Fibroblast of skin of abdomen (primary cell): ENCODE data around the gene SHISAL1.

Experiments used
- DNase-seq: peaks from one replicate; pipeline ENCODE4 v3.0.0-alpha.2; 2013

The SHISAL1 gene

GRCh38 chr22:44229809-44230208 lies 82.9 kb downstream of the SHISAL1 start:
- DNase-seq: no peak

GRCh38 chr22:44229331-44229730 lies 83.4 kb downstream of the SHISAL1 start:
- no peak for DNase-seq

DNA sequence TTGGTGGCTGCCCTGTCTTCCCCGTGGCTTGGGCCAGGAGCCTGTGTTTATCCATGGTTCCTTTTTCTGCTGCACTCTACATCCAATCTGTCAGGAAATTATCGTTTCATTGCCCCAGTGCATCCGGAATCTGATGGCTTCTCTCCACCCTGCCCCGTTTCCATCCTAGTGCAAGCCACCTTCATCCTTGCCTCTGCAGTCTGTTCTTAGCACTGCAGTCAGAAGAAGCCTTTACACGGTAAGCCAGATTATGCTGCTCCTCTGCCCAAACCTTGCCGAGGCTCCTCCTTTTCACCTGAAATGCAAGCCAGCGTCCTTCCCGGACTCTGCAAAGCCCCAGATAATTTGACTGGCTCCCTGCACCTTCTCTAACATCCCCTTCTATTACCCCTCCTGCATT lies 86.9 kb downstream of the SHISAL1 start:
- DNase-seq: no peak

DNA sequence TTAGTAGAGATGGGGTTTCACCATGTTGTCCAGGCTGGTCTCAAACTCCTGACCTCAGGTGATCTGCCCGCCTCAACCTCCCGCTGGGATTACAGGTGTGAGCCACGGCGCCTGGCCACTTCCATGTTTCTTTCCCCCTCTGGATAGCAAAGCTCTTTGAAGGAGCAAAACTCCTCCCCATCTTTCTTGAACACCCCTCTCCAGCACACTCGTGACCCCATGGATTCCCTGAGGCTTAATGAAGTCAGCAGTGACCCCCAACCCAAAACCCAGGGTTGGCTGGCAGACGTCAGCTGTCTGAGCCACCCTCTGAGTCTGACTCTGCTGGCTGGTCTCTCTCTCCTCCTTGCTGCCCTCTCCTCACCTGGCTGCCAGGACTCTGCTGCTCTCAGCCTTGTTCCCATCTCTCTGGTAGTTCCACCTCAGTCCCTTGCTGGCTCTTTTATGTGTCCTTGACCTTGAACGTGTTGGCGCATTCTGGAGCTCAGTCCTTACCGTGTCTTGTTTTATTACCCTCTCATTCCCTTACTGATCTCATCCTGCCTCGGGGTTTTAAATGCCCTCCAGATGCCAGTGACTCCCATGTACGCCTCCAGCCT lies 87.6 kb downstream of the SHISAL1 start:
- no peak for DNase-seq

- DNase-seq: peak; percentile 10
These were observed 88.6 kb downstream of the SHISAL1 start for GRCh38 chr22:44224166-44224565.

DNA sequence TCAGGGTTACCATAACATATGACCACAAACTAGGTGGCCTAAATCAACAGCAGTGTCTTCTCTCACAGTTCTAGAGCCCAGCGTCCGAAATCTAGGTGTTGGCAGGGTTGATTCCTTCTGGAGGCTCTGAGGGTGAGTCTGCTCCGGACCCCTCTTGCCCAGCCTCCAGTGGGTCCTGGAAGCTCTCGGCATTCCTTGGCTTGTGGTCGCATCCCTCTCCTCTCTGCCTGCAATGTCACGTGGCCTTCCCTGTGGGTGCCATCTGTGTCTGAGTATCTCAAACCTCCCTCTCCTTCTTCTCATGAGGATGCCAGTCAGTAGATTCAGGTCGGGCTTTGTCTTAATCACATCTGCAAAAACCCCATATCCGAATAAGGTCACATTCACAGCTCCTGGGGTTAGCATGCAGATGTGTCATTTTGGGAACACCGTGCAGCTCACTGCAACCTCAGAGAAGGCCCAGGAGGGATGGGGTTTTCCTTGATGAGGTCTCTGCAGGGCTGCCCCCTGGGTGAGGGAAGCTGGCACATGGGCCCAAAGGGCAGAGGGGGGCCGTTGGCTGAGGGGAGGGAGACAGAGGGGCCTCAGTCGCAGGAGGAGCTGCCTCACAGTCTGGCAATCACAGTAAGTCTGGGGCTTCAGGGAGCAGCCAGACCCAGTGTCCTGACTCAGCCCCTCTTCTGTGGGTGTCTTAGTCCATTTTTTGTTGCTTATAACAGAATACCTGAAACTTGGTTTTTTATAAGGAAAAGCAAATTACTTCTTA lies 90.9 kb downstream of the SHISAL1 start:
- DNase-seq: no peak

GRCh38 chr22:44220727-44221680 lies 91.7 kb downstream of the SHISAL1 start:
- no peak for DNase-seq

DNA sequence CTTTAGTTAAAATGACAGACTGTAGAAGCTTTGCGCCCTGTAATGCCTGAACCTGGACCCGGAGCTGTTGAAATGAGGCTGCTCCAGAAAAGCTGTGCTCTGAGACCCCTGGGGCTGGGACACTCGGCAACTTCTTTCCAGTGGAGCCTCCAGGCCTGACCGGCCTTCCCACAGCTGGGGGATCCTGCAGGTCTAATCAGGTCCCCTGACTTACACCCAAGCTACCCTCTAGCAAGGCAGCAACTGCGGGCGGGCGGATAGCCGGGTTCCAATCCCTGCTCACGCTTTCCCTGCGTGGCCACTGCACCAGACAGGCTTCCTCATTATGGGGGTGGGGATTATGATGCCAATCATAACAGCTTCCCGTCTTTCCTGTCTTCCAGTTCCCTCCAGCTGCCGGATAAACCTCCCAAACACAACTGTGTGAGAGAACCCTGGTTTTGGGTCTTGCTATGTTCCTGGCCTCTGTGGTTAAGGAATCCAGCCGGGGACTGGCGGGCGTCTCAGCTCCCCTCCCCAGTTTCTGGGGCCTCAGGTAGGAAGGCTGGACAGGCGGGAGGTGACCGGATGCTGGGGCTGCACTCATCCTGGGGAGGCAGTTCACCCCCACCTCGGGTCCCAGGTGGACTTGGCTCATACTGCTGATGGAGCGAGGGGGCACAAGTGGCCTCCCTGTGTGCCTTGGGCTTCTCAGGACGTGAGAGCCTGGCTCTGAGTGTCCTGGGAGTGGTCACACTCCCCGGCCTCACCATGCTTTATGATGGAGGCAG lies 93.5 kb downstream of the SHISAL1 start:
- DNase-seq: no peak

DNA sequence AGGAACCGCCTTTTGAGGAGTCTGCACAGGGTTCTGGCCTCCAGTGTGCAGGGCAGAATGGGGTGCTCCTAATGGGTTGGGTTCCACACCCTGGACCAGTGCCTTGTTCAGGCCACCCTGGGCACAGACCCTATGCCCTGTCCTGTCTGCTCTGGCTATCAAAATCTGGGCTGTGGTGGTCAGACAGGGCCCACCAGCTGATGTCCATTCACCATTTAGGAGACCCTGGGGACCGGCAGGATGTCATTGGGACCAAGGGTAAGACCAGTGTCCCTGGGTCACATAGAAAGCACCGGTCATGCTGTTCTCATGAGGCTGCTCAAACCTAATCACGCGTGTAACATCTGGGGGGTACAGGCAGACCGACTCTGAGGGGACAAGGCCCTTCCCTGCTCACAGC lies 94.7 kb downstream of the SHISAL1 start:
- no peak for DNase-seq

GRCh38 chr22:44217346-44217745 lies 95.4 kb downstream of the SHISAL1 start:
- DNase-seq: no peak

GRCh38 chr22:44215287-44215686 lies 97.5 kb downstream of the SHISAL1 start:
- no peak for DNase-seq

DNA sequence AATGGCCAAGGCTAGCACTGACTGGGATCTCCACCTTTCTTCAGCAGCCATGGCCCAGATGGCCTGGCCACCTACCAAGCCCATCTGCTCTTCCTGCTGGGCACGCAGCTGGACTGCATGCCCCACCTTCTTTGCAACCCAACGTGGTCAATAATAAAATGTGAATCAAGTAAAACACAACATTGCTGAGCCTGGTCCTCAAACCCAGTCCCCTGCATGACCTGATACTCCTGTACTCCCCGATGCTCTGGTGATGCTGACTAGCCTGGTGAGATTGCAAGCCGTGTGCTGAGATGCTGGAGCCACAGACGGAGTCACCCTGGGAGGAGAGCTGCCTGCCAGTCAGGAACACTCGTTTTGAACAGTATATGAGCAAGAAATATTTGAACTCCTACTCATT lies 98.0 kb downstream of the SHISAL1 start:
- DNase-seq: no peak

DNA sequence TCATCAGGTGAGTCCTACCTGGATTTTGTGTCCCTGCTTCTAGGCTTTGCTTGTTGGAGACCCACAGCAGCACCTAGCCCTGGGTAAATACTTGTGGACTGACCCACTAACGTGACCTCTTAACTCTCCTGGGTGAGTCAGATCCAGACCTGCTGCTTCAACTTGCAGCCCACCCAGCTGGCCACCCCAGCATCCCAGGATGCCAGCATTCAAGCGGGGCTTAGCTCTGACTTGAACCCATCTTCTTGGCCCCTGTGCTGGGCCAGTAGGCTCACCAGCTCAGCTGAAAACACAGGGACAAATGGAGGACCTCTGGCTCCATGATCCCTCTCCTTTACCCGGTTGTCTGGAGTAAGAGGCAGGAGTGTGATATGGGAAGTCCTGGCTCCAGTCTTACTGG lies 98.6 kb downstream of the SHISAL1 start:
- DNase-seq: no peak

- no peak for DNase-seq
These were observed 99.2 kb downstream of the SHISAL1 start for GRCh38 chr22:44213489-44214043.

GRCh38 chr22:44212936-44213335 lies 99.8 kb downstream of the SHISAL1 start:
- DNase-seq: no peak

GRCh38 chr22:44211946-44212930 lies 100.5 kb downstream of the SHISAL1 start:
- peak; percentile 21 for DNase-seq

DNA sequence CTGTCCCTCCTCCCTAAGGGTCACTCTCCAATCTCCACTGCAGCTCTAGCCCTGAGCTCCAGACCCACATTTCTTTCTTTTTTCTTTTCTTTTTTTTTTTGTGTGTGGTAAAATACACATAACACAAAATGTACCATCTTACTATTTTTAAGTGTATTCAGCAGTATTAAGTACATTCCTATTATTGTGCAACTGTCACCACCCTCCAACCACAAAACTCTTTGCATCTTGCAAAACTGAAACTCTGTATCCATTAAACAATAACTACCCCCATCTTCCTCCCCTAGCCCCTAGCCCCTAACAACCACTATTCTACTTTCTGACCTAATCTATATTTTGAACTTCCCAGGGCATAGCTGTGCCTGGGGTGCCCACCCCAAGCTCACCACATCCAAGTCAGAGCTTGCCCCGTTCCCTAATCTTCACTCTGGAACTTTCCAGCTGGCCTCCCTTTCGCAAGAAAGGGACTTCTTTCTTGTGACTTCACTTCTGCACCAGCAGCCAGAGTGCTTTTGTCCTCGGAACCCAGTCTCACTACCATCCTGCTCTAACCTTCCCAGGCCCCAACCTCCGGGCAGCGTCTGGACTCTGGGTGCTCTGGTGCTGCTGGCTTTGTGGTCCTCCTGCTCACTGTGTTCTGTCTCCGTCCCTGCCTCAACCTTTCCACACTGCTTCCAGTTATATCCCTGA lies 101.3 kb downstream of the SHISAL1 start:
- DNase-seq: no peak

DNA sequence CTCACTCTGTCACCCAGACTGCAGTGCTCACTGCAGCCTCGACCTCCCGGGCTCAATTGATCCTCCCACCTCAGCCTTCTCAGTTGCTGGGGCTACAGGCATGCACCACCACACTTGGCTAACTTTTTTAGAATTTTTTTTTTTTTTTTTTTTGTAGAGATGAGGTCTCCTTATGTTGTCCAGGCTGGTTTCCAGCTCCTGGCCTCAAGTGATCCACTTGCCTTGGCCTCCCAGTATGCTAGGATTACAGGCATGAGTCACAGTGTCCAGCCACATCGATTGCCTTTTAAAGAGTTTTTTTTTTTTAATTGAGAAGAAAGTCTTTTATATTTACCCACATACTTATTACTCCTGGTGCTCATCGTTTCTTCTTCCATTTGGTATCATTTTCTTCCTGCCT lies 102.0 kb downstream of the SHISAL1 start:
- peak; percentile 38 for DNase-seq

GRCh38 chr22:44209343-44209742 lies 103.4 kb downstream of the SHISAL1 start:
- DNase-seq: no peak

DNA sequence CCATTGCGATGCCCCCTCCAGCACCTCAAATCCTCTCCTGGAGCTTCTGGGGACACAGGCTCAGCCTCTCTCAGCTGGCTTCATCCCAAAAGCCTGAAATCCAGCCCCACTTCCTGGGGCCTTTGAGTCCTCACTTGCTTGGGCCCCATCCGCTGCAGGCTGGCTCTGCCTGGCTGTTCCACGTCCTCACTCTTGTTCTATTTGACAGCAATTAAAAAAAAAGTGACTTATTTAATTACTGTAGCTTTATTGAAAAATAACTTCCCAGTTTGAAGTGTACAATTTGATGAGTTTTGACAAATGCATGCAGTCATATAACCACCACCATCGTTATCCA lies 104.8 kb downstream of the SHISAL1 start:
- no peak for DNase-seq
